Activated CD4-positive, alpha-beta T cell treated with anti-CD3 and anti-CD28 coated beads, Interleukin-2, amount 50 U/mL, for 48 hours (primary cell): ENCODE measurements around the gene GRIK2.
"Not testable (repeated sequence)": the region's sequence is repeated elsewhere in the genome, so short reads cannot be mapped to it uniquely, and the experiment has no call there.

Experiments used
- DNase-seq, 2 experiments: peaks; one replicate each; pipeline ENCODE4 v3.0.0-alpha.2; 2020

Gene GRIK2

DNA sequence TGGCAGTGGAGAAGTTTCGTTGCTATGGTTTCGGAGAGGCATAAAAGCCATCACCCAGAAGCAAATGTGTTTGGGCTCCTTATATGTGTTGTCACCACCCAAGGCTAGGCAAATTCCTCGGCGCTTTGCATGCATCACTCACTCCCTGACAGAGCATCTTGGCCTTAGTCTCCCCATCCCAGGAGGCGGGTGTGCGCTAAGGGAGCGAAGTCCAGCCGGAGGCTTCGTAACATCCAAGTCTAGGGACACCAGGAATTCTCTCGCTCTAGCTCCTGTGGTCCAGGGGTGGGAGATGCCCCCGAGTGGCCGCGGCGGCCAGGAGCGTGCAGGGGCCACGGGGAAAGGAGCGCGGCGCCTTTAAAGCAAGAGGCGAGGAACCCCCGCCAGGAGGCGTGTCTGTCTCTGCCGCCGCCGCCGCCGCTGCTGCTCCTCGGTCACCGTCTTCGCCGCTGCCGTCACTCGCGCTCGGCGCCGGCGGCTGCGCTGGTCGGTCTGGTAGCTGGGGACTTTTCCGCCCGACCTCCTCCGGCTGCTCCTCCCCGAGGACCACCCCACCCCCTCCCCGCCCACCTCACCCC lies at the start of gene GRIK2:
Gene GRIK2, plus strand, starts transcription at position 458 of the 578 bp plus-strand sequence.
- no peak for DNase-seq

DNA sequence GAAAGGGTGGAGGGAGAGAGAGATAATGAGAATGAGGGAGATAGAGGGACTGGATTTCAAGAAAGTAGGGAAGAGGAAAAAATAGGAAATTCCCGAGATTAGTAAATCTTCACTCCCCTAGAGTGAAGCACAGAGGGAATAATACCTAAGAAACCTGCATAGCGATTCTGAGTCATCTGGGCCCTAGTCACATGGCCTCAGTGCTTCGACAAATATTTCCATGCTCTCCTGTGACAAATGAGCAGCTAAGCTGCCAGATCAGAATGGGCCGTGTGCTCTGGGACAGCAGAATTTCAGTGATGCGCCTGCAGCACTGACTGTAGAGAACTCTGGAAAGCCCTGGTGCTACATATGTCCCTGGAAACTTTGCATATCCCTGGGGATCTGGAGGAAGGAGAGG lies 48.6 kb upstream of the GRIK2 start:
- no peak for DNase-seq

- no peak for DNase-seq
Measured at GRCh38 chr6:101348816-101349215, 44.7 kb upstream of the GRIK2 start.

DNA sequence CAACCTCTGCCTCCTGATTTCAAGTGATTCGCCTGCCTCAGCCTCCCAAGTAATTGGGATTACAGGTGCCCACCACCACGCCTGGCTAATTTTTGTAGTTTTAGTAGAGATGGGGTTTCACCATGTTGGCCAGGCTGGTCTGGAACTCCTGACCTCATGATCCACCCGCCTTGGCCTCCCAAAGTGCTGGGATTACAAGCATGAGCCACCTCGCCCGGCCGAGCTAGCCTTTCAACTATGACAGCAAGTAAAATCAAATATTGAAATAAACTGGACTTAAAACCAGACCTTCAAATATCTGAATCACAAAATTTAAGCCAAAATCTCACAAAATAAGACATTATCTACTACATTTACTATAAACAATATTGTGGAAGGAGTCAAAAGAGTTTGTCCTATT lies 42.9 kb upstream of the GRIK2 start:
- not testable (repeated sequence) for DNase-seq

DNA sequence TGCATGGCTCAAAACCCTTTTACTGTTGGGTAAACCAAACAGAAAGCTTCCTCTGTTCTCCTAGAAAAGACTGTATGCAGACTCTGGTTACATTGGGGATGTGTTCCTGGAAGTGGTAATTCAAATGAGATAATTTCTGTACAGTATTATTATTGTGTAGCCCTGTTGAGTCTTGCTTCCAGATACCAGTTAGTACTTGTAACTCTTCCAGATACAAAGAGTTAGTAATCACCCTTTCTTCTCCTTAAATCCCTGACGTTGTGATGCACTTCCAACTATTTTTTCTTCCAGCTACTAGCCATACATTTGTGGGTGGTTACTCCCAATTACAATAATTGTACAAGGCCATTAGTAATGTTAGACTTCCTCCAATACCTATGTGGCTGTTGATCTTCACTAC lies 42.3 kb upstream of the GRIK2 start:
- no peak for DNase-seq

- DNase-seq: no peak
Measured at GRCh38 chr6:101352316-101352715, 41.2 kb upstream of the GRIK2 start.

DNA sequence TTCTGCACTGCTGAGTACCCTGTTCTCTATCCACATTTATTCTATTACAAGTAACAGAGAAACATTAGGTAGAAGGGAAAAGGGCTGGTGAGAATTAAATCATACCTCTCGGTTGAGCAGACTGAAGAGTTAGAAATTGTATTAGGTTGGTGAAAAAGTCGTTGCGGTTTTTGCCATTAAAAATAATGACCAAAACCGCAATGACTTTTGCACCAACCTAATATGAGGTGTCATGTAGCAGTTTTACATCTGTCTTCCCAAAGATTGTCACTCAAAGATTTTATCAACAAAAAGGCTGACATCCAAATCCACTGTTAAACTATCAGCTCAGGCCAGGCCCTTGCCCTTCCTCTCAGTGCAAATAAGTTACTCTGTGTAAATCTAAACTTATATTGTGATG lies 28.3 kb upstream of the GRIK2 start:
- DNase-seq: no peak

GRCh38 chr6:101379926-101380325 lies 13.6 kb upstream of the GRIK2 start:
- DNase-seq: no peak

DNA sequence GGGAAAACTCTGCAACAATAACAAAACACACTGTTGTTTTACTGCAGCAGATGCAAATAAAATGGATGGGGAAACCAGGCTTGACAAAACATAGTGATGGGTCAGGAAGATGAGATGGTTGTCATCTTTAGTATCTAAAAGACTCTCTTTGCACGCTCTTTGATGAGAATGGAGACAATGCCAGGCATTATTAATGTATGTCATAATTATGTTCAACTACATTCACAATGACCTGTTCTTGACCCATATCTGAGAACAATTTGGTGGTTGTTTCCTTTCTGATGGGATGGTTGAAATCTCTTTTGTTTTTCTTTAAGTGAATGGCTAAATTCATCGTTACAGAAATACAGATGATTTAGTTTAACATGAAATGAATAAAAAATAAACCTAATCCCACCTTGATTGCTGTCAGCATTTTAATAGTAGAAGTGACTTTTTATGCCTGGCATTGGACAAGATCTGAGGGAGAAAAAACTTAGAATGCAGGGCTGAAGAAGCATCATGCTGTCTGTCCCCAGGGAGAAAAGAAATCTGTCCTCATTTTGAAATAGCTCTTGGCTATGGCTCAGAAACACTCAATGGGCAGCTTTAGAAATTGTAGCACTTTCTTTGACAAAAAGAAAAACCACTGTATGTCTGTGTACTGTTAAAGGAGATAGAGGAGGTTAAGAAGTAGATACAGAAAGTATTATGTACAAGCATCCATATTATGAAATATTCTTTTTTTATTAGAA lies 12.4 kb upstream of the GRIK2 start:
- no peak for DNase-seq

GRCh38 chr6:101383747-101384146 lies 9.8 kb upstream of the GRIK2 start:
- DNase-seq: not testable (repeated sequence)

DNA sequence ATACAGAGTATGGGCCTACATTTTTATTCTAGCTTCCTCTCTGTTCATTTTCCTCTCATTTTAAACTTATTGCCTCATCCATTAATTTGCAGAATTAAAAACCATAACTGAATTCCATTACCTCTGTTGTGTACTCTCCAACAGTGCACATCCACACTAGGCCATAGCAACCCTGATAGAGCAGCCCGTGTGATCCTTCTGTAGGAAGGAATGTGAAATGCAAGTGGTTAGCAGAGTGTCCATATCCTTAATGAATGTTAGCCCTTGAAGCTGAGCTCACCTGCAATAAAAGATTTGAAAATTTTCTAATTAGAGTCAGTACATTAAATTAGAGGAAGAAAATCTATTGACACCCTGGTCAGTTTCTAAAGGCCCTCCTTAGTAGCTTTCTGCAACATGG lies 6.5 kb upstream of the GRIK2 start:
- DNase-seq: no peak

DNA sequence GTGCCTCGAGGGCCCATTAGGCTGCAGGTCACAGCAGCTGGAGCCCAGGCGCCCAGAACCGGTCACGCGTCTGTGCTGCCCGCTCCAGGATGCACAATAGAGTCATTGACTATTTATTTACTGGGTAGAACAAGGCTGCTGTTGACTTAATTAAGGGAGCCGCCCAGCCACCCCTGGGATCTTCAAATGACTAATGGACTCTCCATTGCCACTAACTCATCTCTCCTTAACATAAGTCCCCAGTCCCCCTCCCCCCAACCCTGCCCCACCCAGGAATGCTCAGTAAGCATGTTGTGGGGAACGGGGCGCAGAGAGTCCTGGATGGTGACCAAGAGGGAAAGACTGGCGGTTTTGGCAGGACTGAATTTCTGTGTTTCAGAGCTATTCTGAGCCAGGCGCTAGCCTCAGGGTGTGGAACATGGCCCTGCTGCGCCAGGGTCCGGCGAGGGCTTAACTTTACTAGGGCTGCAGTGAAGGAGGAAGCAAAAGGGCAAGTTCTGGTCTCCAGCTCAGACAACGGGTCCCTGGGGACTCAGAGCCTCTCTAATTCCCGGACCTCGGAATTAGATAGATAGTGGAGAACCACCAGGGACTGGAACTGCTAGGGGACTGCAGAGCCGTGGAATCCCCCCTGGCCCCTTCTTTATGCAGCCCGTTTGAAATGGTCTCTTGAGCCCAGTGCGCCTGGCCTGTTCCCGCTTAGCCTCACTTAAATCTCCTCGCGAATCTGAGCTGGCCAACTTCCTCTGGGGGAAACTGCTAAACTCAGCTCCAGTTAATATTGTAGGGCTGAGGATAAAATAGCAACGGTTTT lies 1.5 kb upstream of the GRIK2 start:
- DNase-seq: no peak

DNA sequence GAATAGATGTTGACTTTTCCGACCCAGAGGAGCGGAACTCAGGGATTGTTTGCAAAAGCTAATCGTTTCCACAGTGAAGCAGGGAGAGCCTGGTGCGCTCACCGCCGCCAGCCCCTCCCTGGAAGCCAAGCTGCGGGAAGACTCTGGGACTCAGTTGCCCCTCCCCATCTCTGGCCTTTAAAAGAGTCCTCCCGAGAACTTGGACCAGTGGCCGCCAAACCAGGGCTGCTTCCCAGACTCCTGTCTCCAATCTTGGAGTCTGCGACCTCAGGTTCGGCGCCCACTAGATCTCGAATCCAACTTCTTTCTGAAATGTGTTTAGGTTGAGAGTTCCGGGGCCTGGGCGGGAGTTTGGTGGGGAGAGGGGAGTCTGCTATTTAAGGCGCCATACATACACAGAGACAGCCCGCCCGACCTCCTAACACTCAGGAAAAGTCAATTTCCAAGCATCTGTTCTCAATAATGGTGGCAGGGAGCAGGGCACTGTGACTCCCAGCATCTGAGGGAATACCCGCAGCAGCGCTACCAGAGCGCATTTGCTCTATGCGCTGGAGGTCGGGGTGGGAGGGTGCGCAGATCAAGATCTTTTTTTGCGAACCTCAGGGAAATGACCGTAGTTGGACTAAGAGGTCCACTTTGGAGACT lies 800 bp upstream of the GRIK2 start:
- DNase-seq: no peak

- no peak for DNase-seq
Measured at GRCh38 chr6:101393829-101394251, 332 bp downstream of the GRIK2 start.

GRCh38 chr6:101394936-101395335 lies 1.4 kb downstream of the GRIK2 start:
- no peak for DNase-seq

GRCh38 chr6:101395345-101395744 lies 1.8 kb downstream of the GRIK2 start:
- DNase-seq: no peak

DNA sequence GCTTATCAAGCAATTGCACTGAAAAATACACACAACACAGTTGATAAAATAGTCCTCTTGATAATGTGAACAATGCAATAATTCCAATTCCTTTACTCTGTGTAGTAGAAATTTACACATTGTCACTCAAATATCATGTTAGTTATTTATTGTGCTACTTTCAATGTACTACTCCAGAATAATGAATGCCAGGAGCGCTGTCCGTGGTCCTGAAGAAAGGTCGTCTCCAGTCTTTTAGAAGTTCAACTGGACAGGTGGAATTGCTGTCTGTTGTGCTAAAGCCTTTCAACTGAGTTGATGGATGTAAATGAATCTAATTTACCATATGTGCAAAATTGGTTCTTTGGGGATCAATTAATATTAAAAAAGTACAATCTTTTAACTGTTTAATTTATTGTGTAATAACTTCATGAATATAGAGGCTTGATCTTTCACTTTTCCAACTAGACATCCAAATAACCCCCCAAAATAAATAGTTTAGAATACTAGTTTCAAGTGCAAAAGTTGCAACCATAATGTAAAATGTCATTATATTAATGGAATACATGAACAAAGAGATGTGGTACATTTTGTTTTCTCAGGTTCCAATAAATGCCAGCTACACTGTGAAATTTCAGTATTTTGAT lies 3.2 kb downstream of the GRIK2 start:
- peak; percentile 40 to 45 for DNase-seq

DNA sequence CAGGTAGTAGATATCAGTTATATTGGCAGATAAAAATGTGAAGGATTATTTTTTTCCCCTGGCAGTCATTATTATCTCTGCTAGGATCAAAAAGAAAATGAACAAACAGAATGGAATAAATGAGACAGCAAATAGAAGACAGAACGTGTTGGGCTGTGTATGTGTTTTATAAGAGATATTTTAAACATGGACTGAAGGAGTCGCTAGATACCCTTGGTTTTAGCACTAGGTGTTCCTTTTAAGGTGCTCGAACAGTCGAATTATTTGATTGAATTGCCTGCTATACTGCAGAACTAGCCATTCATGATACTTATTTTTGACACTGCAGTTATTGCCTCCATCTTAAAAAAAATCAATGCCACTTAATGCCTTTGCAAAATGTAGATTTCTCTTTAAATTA lies 3.7 kb downstream of the GRIK2 start:
- DNase-seq: no peak

DNA sequence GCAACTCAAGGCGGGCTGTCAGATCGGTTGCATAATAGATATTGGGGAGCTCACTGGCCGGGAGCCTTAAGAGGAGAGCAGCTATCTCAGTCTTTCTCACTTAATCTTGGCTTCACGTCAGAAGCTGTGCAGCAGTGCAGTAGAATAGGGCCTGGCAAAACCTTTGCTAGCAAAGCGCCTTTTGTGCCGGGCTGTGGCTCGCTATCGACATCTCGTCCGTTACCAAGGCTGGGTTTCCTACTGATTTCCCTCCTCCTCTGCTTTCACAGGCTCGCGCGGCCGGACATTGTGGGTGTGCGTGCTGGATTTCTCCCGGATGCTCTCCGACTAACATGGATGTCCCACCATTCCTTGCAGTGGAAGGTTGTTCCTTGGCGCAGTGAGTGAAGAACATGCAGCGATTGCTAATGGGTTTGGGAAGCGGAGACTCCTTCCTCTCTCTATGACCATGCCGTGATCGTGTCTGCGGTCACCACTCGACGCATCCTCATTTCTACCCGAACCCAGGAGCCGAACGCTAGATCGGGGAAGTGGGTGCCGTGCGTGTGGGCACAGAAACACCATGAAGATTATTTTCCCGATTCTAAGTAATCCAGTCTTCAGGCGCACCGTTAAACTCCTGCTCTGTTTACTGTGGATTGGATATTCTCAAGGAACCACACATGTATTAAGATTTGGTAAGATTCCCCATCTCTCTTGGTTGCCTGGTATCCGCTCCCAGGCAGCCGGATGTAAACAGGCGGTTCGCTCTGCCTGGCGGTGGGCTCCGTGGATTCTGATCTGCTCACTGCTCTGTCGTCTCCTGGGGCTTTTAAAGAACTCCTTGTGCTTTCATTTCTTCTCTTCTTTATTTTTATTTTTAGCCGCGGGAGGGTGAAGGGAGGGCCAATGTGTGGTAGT lies 5.5 kb downstream of the GRIK2 start:
- no peak for DNase-seq

DNA sequence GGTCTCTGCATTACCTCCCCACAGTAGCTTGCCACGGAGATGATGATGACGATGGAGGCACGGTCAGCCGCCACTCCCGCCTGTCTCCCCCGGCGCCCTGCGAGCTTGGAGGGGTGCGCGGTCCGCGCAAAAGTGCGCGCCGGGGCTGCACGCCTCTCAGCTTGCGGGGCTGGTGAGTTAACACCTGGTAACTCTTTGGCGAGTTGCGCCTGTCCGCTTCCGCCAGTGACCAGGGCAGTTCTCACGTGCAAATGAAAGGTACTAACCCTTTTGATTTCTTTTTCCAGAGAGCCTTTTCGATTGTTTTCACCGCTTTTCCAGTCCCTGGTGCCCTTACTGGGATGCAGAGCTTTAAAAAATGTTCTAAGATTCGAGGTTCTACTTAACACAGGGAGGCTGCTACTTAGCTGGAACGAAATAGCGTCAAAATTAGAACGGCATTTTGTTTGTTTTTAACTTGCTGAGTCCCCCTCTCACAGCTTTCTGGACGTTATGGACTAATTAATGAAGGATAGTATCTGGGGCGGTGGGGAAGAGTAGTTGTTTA lies 6.2 kb downstream of the GRIK2 start:
- DNase-seq: no peak

GRCh38 chr6:101400326-101401135 lies 7.0 kb downstream of the GRIK2 start:
- no peak for DNase-seq
